B cell (primary cell): ENCODE results near the gene ATP11C. TPM values are rescaled to one million over a fixed set of nuclear protein-coding genes. Genes with fewer than 3 reads are reported as not detected.
"Not testable (repeated sequence)": the region's sequence is repeated elsewhere in the genome, so short reads cannot be mapped to it uniquely, and the experiment has no call there.

Experiments
- ATAC-seq: fragments of 200-7000 bp; cut with Tn5 transposase; one replicate; pipeline ENCODE4 v1.10.0; 2021; ENCODE audit warnings: low read depth, mild to moderate bottlenecking, moderate number of reproducible peaks, moderate library complexity
- CTCF ChIA-PET: fragments of 350-600 bp; sonication (Branson Sonifier 250); formaldehyde crosslinking; loops from one replicate; lab custom pipeline; 2021; ENCODE audit warnings: antibody characterized with exemption, inconsistent platforms; lab: Charles Lee
- POLR2A ChIA-PET: fragments of 350-600 bp; sonication (Branson Sonifier 250); formaldehyde crosslinking; loops from one replicate; lab custom pipeline; 2021; ENCODE audit warnings: antibody characterized with exemption; lab: Charles Lee
- DNase-seq: peaks from one replicate; pipeline ENCODE4 v3.0.0; 2013
- H2AFZ ChIP-seq: 2 replicates; pipeline ENCODE4 v1.6.1; 2012; ENCODE audit warnings: mild to moderate bottlenecking, low read depth, low read length; ENCODE audit not compliant: insufficient read depth, poor library complexity, severe bottlenecking
- H3K27ac ChIP-seq, 2 donors: 1 replicate in 1 of 2; 2 replicates in 1 of 2; pipeline ENCODE4 v1.5.1; 2012 to 2013; ENCODE audit warnings: low read length in 2 of 2, mild to moderate bottlenecking in 2 of 2, moderate library complexity in 1 of 2
- H3K27me3 ChIP-seq, 4 experiments: fragments of 200-600 bp in 1 of 4; sonication (generic) in 1 of 4; replicated peaks in 1 of 4; 1 replicate in 2 of 4; 2 replicates in 2 of 4; pipeline versions ENCODE4 v1.6.1 to v1.7.0; 2013 to 2016; ENCODE audit warnings: low read length in 3 of 4, mild to moderate bottlenecking in 2 of 4, mixed read lengths in 1 of 4, moderate library complexity in 1 of 4; ENCODE audit not compliant: insufficient read depth in 4 of 4, control insufficient read depth in 3 of 4; ENCODE audit errors: control extremely low read depth in 1 of 4
- H3K36me3 ChIP-seq, 2 experiments: replicated peaks in 1 of 2; 1 replicate in 1 of 2; 2 replicates in 1 of 2; pipeline versions ENCODE4 v1.6.1 to v1.7.1; 2013; ENCODE audit warnings: low read length in 1 of 2; ENCODE audit not compliant: insufficient read depth in 2 of 2, control insufficient read depth in 1 of 2; ENCODE audit errors: control extremely low read depth in 1 of 2, extremely low read depth in 1 of 2
- H3K4me1 ChIP-seq, 2 donors: fragments of 200-600 bp in 1 of 2; sonication (generic) in 1 of 2; 1 replicate in 1 of 2; 2 replicates in 1 of 2; pipeline versions ENCODE4 v1.5.1 to v1.6.1; 2013 to 2017; ENCODE audit warnings: low read length in 2 of 2; ENCODE audit not compliant: control insufficient read depth in 2 of 2, insufficient read depth in 2 of 2
- H3K4me2 ChIP-seq: replicated peaks from 2 replicates; pipeline ENCODE3; 2012; ENCODE audit warnings: mild to moderate bottlenecking, low read depth, low read length; ENCODE audit not compliant: poor library complexity, severe bottlenecking
- H3K4me3 ChIP-seq, 5 experiments: fragments of 200-600 bp in 1 of 5; sonication (generic) in 1 of 5; 1 replicate in 3 of 5; 2 replicates in 2 of 5; pipeline versions ENCODE4 v1.5.1 to v1.7.0; 2011 to 2016; ENCODE audit warnings: low read length in 4 of 5, mild to moderate bottlenecking in 4 of 5, low read depth in 2 of 5, control low read depth in 1 of 5, moderate library complexity in 1 of 5; ENCODE audit not compliant: insufficient read depth in 1 of 5; ENCODE audit errors: control extremely low read depth in 1 of 5, extremely low read depth in 1 of 5
- H3K79me2 ChIP-seq: fragments of 200-600 bp; sonication (generic); one replicate; pipeline ENCODE4 v1.6.0; 2016; ENCODE audit warnings: low read length; ENCODE audit not compliant: control insufficient read depth, insufficient read depth
- H3K9ac ChIP-seq: fragments of 200-600 bp; sonication (generic); 2 replicates; pipeline ENCODE4 v1.6.1; 2017; ENCODE audit warnings: mild to moderate bottlenecking, low read length, moderate library complexity
- H3K9me3 ChIP-seq, 3 donors: one replicate each; pipeline versions ENCODE4 v1.6.1 to v1.7.1; 2013; ENCODE audit warnings: low read length in 2 of 3; ENCODE audit not compliant: control insufficient read depth in 2 of 3, insufficient read depth in 1 of 3; ENCODE audit errors: control extremely low read depth in 1 of 3
- H4K20me1 ChIP-seq: 2 replicates; pipeline ENCODE4 v1.6.0; 2012; ENCODE audit warnings: mild to moderate bottlenecking, low read length; ENCODE audit not compliant: insufficient read depth, control insufficient read depth, poor library complexity, severe bottlenecking
- H3K27ac Mint-ChIP-seq: one replicate; pipeline ENCODE4 v1.8.0; 2021; ENCODE audit warnings: mixed read lengths
- H3K27me3 Mint-ChIP-seq: one replicate; pipeline ENCODE4 v1.8.0; 2021; ENCODE audit warnings: mixed read lengths
- H3K4me1 Mint-ChIP-seq: one replicate; pipeline ENCODE4 v1.8.0; 2021; ENCODE audit warnings: mixed read lengths
- H3K4me3 Mint-ChIP-seq: one replicate; pipeline ENCODE4 v1.8.0; 2021; ENCODE audit warnings: mixed read lengths
- H3K9me3 Mint-ChIP-seq: one replicate; pipeline ENCODE4 v1.8.0; 2022; ENCODE audit warnings: mixed read lengths; ENCODE audit not compliant: insufficient read depth
- EZH2 ChIP-seq: IDR thresholded peaks from 2 replicates; pipeline ENCODE4 v1.6.1; 2012; ENCODE audit warnings: borderline replicate concordance, low read depth, mild to moderate bottlenecking, moderate library complexity, low read length; ENCODE audit not compliant: insufficient read depth, poor library complexity, severe bottlenecking
- WGBS: methylation state at CpG from one replicate; pipeline ENCODE4 v1.1.5; 2013; ENCODE audit warnings: missing lambda C conversion rate; ENCODE audit not compliant: insufficient coverage; 5-methylcytosine and 5-hydroxymethylcytosine counted together
- intact Hi-C: fragments of 100-400 bp; cut with micrococcal nuclease; formaldehyde crosslinking; loops from one replicate; pipeline ENCODE4 v1.10.0; 2022
- polyA plus RNA-seq: library from polyadenylated mRNA; depleted of rRNA; stranded (reverse); fragments of >200 nt; gene quantifications from 2 replicates; pipeline ENCODE4 v1.2.3, GENCODE V29; 2012
- total RNA-seq, 2 donors: library from RNA; stranded (reverse); fragments of 120-200 nt in 1 of 2; gene quantifications; 1 replicate in 1 of 2; 2 replicates in 1 of 2; pipeline versions ENCODE4 v1.2.3 to v1.2.4, GENCODE V29; 2013 to 2022
- TF ChIP-seq, protein P1 (sequence below): fragments of 200-600 bp; IDR thresholded peaks from one replicate; pipeline ENCODE4 v1.8.0; 2022; ENCODE audit warnings: antibody characterized with exemption, mild to moderate bottlenecking

ATP11C gene
- total and polyA plus RNA-seq, 2 donors (not counting 1 experiment from before 2014, with no cell fraction given), result 8.5 to 29.2 TPM

- no peaks in the 10 kb centered on the region for H3K9me3 ChIP-seq
- H2AFZ ChIP-seq, result no peak overlapping the region
- DNase-seq, result no peak
- no peak overlapping the region for H3K9ac ChIP-seq
- no peaks in the 10 kb centered on the region for H3K36me3 ChIP-seq
- Mint-ChIP-seq H3K9me3 (no peaks in the 10 kb centered on the region), H3K4me3 (no peak overlapping the region), H3K4me1 (no peaks in the 10 kb centered on the region), H3K27me3 (peaks cover 5% of the 10 kb centered on the region), H3K27ac (no peak overlapping the region)
- H3K27me3 ChIP-seq, result peaks cover 0 to 3% (median 0%) of the 10 kb centered on the region in 4 experiments
- WGBS, result no CpG with 5 or more reads among the region's 3 CpGs
- CTCF ChIA-PET, result no interaction called here
- no peaks in the 10 kb centered on the region for H4K20me1 ChIP-seq
- H3K79me2 ChIP-seq, result no peaks in the 10 kb centered on the region
- no peak overlapping the region for H3K27ac ChIP-seq
- H3K4me1 ChIP-seq, result no peaks in the 10 kb centered on the region
- H3K4me3 ChIP-seq, result no peak overlapping the region
- POLR2A ChIA-PET, result no interaction called here
- no peak for ATAC-seq
- intact Hi-C loops, result no loop called here
- no peak overlapping the region for H3K4me2 ChIP-seq
- TF ChIP-seq, protein P1, sequence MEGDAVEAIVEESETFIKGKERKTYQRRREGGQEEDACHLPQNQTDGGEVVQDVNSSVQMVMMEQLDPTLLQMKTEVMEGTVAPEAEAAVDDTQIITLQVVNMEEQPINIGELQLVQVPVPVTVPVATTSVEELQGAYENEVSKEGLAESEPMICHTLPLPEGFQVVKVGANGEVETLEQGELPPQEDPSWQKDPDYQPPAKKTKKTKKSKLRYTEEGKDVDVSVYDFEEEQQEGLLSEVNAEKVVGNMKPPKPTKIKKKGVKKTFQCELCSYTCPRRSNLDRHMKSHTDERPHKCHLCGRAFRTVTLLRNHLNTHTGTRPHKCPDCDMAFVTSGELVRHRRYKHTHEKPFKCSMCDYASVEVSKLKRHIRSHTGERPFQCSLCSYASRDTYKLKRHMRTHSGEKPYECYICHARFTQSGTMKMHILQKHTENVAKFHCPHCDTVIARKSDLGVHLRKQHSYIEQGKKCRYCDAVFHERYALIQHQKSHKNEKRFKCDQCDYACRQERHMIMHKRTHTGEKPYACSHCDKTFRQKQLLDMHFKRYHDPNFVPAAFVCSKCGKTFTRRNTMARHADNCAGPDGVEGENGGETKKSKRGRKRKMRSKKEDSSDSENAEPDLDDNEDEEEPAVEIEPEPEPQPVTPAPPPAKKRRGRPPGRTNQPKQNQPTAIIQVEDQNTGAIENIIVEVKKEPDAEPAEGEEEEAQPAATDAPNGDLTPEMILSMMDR, result no peak
- no peak for TF ChIP-seq EZH2
Observed at GRCh38 chrX:139967750-139968149, 34.9 kb upstream of the ATP11C start.

- no peak for DNase-seq
- no peak for ATAC-seq
- Histone ChIP-seq H3K9me3 (no peaks in the 10 kb centered on the region), H4K20me1 (no peaks in the 10 kb centered on the region), H3K4me2 (no peak overlapping the region), H3K36me3 (no peaks in the 10 kb centered on the region), H3K4me1 (no peaks in the 10 kb centered on the region), H3K79me2 (no peaks in the 10 kb centered on the region), H3K27me3 (peaks cover 0 to 3% (median 0%) of the 10 kb centered on the region in 4 experiments), H2AFZ (no peak overlapping the region), H3K4me3 (no peak overlapping the region), H3K27ac (no peak overlapping the region), H3K9ac (no peak overlapping the region)
- H3K27me3 Mint-ChIP-seq, result peaks cover 3% of the 10 kb centered on the region
- H3K27ac Mint-ChIP-seq, result no peak overlapping the region
- no peaks in the 10 kb centered on the region for H3K9me3 Mint-ChIP-seq
- ChIA-PET CTCF (no interaction called here), POLR2A (no interaction called here)
- no peak for TF ChIP-seq EZH2
- TF ChIP-seq, protein P1, result no peak
- WGBS, result no CpG with 5 or more reads among the region's 4 CpGs
- H3K4me1 Mint-ChIP-seq, result no peaks in the 10 kb centered on the region
- intact Hi-C loops, result no loop called here
- H3K4me3 Mint-ChIP-seq, result no peak overlapping the region
Observed at GRCh38 chrX:139967300-139967699, 34.4 kb upstream of the ATP11C start.

GRCh38 chrX:139966159-139966558, 33.3 kb upstream of the ATP11C start:
- H3K4me3 ChIP-seq, ATAC-seq, intact Hi-C loops, H3K9me3 Mint-ChIP-seq, H3K4me1 ChIP-seq, H3K79me2 ChIP-seq, CTCF ChIA-PET, H3K4me1 Mint-ChIP-seq, H3K27ac ChIP-seq, H3K9ac ChIP-seq, H4K20me1 ChIP-seq, H3K27me3 Mint-ChIP-seq, H3K4me3 Mint-ChIP-seq, POLR2A ChIA-PET, H3K27me3 ChIP-seq, DNase-seq, H3K9me3 ChIP-seq, H3K36me3 ChIP-seq, H2AFZ ChIP-seq, H3K27ac Mint-ChIP-seq, H3K4me2 ChIP-seq: not testable (repeated sequence)
- 80% methylated on average over 2 of the region's 3 CpGs for WGBS
